ENCODE results near the gene SORCS2.
"Not testable (repeated sequence)": the region's sequence is repeated elsewhere in the genome, so short reads cannot be mapped to it uniquely, and the experiment has no call there.

Gene SORCS2

GRCh38 chr4:7199771-7200441 is 7.6 kb downstream of the SORCS2 start:
- DNase-seq (ENCODE audit: low read depth) = no peak

GRCh38 chr4:7200801-7201200 is 8.5 kb downstream of the SORCS2 start:
- no peak for DNase-seq (ENCODE audit: low read depth)

- DNase-seq (ENCODE audit: low read depth) = no peak
Measured at GRCh38 chr4:7201420-7202305, 9.3 kb downstream of the SORCS2 start.

- no peak for DNase-seq (ENCODE audit: low read depth)
Measured at GRCh38 chr4:7202411-7202810, 10.1 kb downstream of the SORCS2 start.

- no peak for DNase-seq (ENCODE audit: low read depth)
Measured at GRCh38 chr4:7204656-7205387, 12.5 kb downstream of the SORCS2 start.

GRCh38 chr4:7206385-7206784 is 14.0 kb downstream of the SORCS2 start:
- no peak for DNase-seq (ENCODE audit: low read depth)

GRCh38 chr4:7206911-7207567 is 14.7 kb downstream of the SORCS2 start:
- DNase-seq (ENCODE audit: low read depth) = no peak

GRCh38 chr4:7207628-7208231 is 15.4 kb downstream of the SORCS2 start:
- DNase-seq (ENCODE audit: low read depth) = no peak

GRCh38 chr4:7208509-7209451 is 16.4 kb downstream of the SORCS2 start:
- DNase-seq (ENCODE audit: low read depth) = no peak

- no peak for DNase-seq (ENCODE audit: low read depth)
Measured at GRCh38 chr4:7209699-7210098, 17.4 kb downstream of the SORCS2 start.

GRCh38 chr4:7210824-7211223 is 18.5 kb downstream of the SORCS2 start:
- DNase-seq (ENCODE audit: low read depth) = no peak

- DNase-seq (ENCODE audit: low read depth) = no peak
Measured at GRCh38 chr4:7212101-7212674, 19.9 kb downstream of the SORCS2 start.

- no peak for DNase-seq (ENCODE audit: low read depth)
Measured at GRCh38 chr4:7212921-7213320, 20.6 kb downstream of the SORCS2 start.

GRCh38 chr4:7213807-7214206 is 21.5 kb downstream of the SORCS2 start:
- no peak for DNase-seq (ENCODE audit: low read depth)

- DNase-seq (ENCODE audit: low read depth) = no peak
Measured at GRCh38 chr4:7214359-7214758, 22.0 kb downstream of the SORCS2 start.

GRCh38 chr4:7215187-7215586 is 22.8 kb downstream of the SORCS2 start:
- not testable (repeated sequence) for DNase-seq (ENCODE audit: low read depth)

- no peak for DNase-seq (ENCODE audit: low read depth)
Measured at GRCh38 chr4:7217039-7217438, 24.7 kb downstream of the SORCS2 start.

GRCh38 chr4:7217474-7218321 is 25.4 kb downstream of the SORCS2 start:
- DNase-seq (ENCODE audit: low read depth) = no peak

GRCh38 chr4:7218686-7219085 is 26.3 kb downstream of the SORCS2 start:
- DNase-seq (ENCODE audit: low read depth) = no peak

All from activated T-helper 1 cell treated with Interleukin-2 at 50 U/mL for 16 hours (primary cell).